A673 (cell line): ENCODE measurements around the gene RABL6. TPM values are rescaled to one million over a fixed set of nuclear protein-coding genes. Genes with fewer than 3 reads are reported as not detected.

ENCODE experiments used
- BruUV-seq: library from RNA; stranded (reverse); fragments of 400-500 nt; replicated peaks from 2 replicates; lab custom pipeline; 2021; lab: Mats Ljungman, UMichigan
- CTCF ChIA-PET: fragments of 300-600 bp; sonication (Branson Sonifier 250); formaldehyde crosslinking; loops from one replicate; lab custom pipeline; 2022; ENCODE audit warnings: antibody characterized with exemption; lab: Charles Lee
- POLR2A ChIA-PET: fragments of 300-600 bp; sonication (Branson Sonifier 250); formaldehyde crosslinking; loops from one replicate; lab custom pipeline; 2022; ENCODE audit warnings: antibody characterized with exemption; ENCODE audit not compliant: low non-redundant PET; lab: Charles Lee
- DNase-seq: peaks from one replicate; pipeline ENCODE4 v3.0.0-alpha.2; 2015; ENCODE audit warnings: low spot score
- H3K27ac ChIP-seq: fragments of 200-600 bp; sonication (generic); 2 replicates; pipeline ENCODE4 v1.5.1; 2016; ENCODE audit warnings: mixed run types, low read depth, mild to moderate bottlenecking, mixed read lengths, antibody characterized with exemption, low read length; ENCODE audit not compliant: poor library complexity, severe bottlenecking
- H3K27me3 ChIP-seq: fragments of 200-600 bp; sonication (generic); replicated peaks from 2 replicates; pipeline ENCODE4 v1.6.1; 2017; ENCODE audit warnings: mixed run types, low read depth, mild to moderate bottlenecking, mixed read lengths, antibody characterized with exemption, low read length; ENCODE audit not compliant: insufficient read depth, poor library complexity
- H3K36me3 ChIP-seq: fragments of 200-600 bp; sonication (generic); 2 replicates; pipeline ENCODE4 v1.6.1; 2016; ENCODE audit warnings: mixed run types, mild to moderate bottlenecking, mixed read lengths, antibody characterized with exemption, low read length; ENCODE audit not compliant: insufficient read depth, poor library complexity, severe bottlenecking
- H3K4me1 ChIP-seq: fragments of 200-600 bp; sonication (generic); 2 replicates; pipeline ENCODE4 v1.6.1; 2017; ENCODE audit warnings: mixed run types, mild to moderate bottlenecking, mixed read lengths, antibody characterized with exemption, low read length; ENCODE audit not compliant: insufficient read depth, poor library complexity, severe bottlenecking
- H3K4me3 ChIP-seq: fragments of 200-600 bp; sonication (generic); 2 replicates; pipeline ENCODE4 v1.5.1; 2016; ENCODE audit warnings: low read depth, mixed run types, mild to moderate bottlenecking, mixed read lengths, low read length; ENCODE audit not compliant: poor library complexity, severe bottlenecking
- H3K9me3 ChIP-seq: fragments of 200-600 bp; sonication (generic); 2 replicates; pipeline ENCODE4 v1.6.1; 2016; ENCODE audit warnings: mixed run types, low read depth, mild to moderate bottlenecking, mixed read lengths, antibody characterized with exemption, low read length; ENCODE audit not compliant: poor library complexity, severe bottlenecking
- EZH2 ChIP-seq: fragments of 200-600 bp; sonication (generic); IDR thresholded peaks from 2 replicates; pipeline ENCODE4 v1.6.1; 2017; ENCODE audit warnings: borderline replicate concordance, low read depth, mild to moderate bottlenecking, mixed read lengths, antibody characterized with exemption, low read length; ENCODE audit not compliant: poor library complexity, severe bottlenecking
- intact Hi-C: fragments of 100-400 bp; cut with micrococcal nuclease; formaldehyde crosslinking; loops from one replicate; pipeline ENCODE4 v1.10.0; 2022; ENCODE audit not compliant: unreplicated experiment
- total RNA-seq: library from RNA; stranded (reverse); gene quantifications from 2 replicates; pipeline ENCODE4 v1.2.3, GENCODE V29; 2021
- TF ChIP-seq, protein P1 (sequence below): fragments of 300-800, 200-600 bp; sonication (generic); conservative IDR thresholded peaks from 2 replicates; pipeline ENCODE4 v1.5.1; 2017; ENCODE audit warnings: low read depth, mild to moderate bottlenecking, antibody characterized with exemption, low read length, moderate library complexity, mixed read lengths

RABL6 gene
- total RNA-seq, 1 experiment from 2014 or later: 210 TPM

GRCh38 chr9:136885950-136886578, 78.3 kb downstream of the RABL6 start, which contains the start of gene TRAF2:
Gene TRAF2 (plus strand): TSS chr9:136886516. CDS start chr9:136898741, 12,225 bp downstream.
- DNase-seq: peak; percentile 99
- intact Hi-C loops: no loop called here
- BruUV-seq: no TSS peak
- Histone ChIP-seq H3K27me3 (no peaks in the 10 kb centered on the region), H3K27ac (peak within 1 kb of the TSS; percentile 91), H3K36me3 (no peaks in the 10 kb centered on the region), H3K4me1 (no peaks in the 10 kb centered on the region), H3K4me3 (peak within 1 kb of the TSS; percentile 89), H3K9me3 (no peaks in the 10 kb centered on the region)
- TF ChIP-seq EZH2: no peak
- TF ChIP-seq, protein P1, sequence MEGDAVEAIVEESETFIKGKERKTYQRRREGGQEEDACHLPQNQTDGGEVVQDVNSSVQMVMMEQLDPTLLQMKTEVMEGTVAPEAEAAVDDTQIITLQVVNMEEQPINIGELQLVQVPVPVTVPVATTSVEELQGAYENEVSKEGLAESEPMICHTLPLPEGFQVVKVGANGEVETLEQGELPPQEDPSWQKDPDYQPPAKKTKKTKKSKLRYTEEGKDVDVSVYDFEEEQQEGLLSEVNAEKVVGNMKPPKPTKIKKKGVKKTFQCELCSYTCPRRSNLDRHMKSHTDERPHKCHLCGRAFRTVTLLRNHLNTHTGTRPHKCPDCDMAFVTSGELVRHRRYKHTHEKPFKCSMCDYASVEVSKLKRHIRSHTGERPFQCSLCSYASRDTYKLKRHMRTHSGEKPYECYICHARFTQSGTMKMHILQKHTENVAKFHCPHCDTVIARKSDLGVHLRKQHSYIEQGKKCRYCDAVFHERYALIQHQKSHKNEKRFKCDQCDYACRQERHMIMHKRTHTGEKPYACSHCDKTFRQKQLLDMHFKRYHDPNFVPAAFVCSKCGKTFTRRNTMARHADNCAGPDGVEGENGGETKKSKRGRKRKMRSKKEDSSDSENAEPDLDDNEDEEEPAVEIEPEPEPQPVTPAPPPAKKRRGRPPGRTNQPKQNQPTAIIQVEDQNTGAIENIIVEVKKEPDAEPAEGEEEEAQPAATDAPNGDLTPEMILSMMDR: no peak
- POLR2A ChIA-PET: interaction anchor here (0.7 kb wide), 2 partner anchors 15 to 110 kb away, joined by 3 to 7 read pairs; no protein-coding TSS in a partner anchor
- CTCF ChIA-PET: interaction anchor here (0.6 to 1.2 kb wide), 3 partner anchors 20 to 143 kb away, joined by 3 to 4 read pairs (median 4); partner anchors contain the start of gene EDF1

DNA sequence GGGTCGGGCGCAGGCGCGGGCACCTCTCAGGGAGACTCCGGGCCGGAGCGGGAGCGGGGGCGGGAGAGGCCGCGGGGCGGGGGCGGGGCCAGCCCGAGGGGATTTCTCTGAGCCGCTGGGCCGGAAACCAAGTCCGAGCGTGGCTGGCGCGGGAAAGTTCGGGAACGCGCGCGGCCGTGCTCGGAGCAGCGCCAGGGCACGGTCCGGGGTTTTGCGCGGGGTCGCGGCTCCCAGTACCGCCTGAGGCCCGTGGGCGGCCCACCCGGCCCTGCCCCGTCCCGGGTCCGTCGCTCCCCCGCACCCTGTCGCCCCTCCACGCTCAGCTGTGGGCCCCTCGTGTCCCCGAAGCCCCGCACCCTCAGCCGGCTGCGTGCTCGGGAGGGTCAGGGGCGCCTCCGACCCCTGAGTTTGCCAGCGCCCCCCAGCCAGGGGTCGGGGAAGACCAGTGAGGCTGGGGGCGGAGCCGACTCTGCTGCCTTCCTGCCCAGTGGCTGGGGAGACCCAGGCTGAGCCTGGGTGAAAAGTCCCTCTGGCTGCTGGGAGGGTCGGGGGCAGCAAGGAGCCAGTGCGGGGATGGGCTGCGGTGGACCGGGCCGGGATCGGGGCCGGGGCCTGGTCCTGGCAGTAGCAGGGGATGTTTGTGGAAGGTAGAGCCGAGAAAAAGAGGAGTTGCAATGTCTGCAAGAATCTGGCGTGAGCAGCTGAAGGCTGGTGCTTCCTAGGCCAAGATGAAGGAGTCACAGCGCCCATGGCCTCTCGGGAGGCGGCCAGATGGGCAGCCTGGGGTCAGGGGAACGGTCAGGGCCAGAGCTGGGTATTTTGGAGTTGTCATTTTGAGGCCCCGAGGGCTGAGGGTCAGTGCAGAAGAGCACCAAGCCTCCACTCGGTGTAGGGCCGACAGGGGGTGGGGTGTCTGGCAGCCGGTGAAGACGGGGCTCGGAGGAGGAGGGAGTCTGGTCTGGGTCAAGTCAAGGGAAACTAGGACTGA, 79.2 kb downstream of the RABL6 start:
- Histone ChIP-seq H3K27ac (peak overlapping the region; percentile 91), H3K27me3 (no peaks in the 10 kb centered on the region), H3K4me1 (no peaks in the 10 kb centered on the region), H3K9me3 (no peaks in the 10 kb centered on the region), H3K36me3 (no peaks in the 10 kb centered on the region), H3K4me3 (peak overlapping the region; percentile 89)
- ChIA-PET CTCF (interaction anchor here (0.6 to 1.2 kb wide), 2 partner anchors 28 to 143 kb away, joined by 4 read pairs; no protein-coding TSS in a partner anchor), POLR2A (interaction anchor here (0.7 kb wide), 1 partner anchor 109 kb away, joined by 7 read pairs; no protein-coding TSS in a partner anchor)
- DNase-seq: peak; percentile 29
- no peak for TF ChIP-seq EZH2
- TF ChIP-seq, protein P1: no peak
- no TSS peak for BruUV-seq
- intact Hi-C loops: no loop called here

DNA sequence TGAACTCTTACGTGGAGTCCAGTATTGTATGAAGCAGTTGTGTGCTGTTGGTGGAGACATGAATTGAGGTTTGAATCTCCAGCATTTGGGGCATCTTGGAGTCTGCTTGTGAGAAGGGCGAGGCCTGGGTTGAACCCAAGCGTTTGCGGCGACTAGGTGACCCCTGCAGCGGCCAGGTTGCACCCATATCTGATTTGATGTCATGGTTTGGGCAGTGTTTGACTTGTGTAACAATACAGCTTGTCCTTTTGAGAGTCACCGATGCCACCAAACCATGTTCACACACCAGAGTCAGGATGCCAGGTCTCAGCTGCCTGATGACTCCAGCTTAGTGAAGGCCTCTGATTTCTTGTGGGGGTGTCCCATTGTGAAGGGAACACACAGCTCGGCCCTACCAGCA, 80.7 kb downstream of the RABL6 start:
- intact Hi-C loops: no loop called here
- no peak for TF ChIP-seq EZH2
- TF ChIP-seq, protein P1: no peak
- no peak for DNase-seq
- no peaks in the 10 kb centered on the region for H3K27me3 ChIP-seq
- H3K36me3 ChIP-seq: no peaks in the 10 kb centered on the region
- H3K9me3 ChIP-seq: no peaks in the 10 kb centered on the region
- ChIA-PET POLR2A (no interaction called here), CTCF (no interaction called here)
- H3K4me1 ChIP-seq: no peaks in the 10 kb centered on the region
- BruUV-seq: no TSS peak
- no peak overlapping the region for H3K27ac ChIP-seq
- no peak overlapping the region for H3K4me3 ChIP-seq
